GM19372 (cell line): ENCODE measurements around the gene ITPKC.
A peak's percentile ranks its signal among the peaks of the same experiment; 100 is the strongest.

ENCODE experiments used
- ATAC-seq: cut with Tn5 transposase; IDR thresholded peaks from one replicate; pipeline ENCODE4 v1.9.1; 2021; ENCODE audit warnings: mild to moderate bottlenecking, low read depth, moderate library complexity; ENCODE audit not compliant: unreplicated experiment

The ITPKC gene

GRCh38 chr19:40690050-40690692, 26.7 kb upstream of the ITPKC start, which contains the start of gene NUMBL:
Gene NUMBL, minus strand, starts transcription at chr19:40690651. Its CDS starts 168 bp downstream, at chr19:40690483.
- ATAC-seq, result peak; percentile 17

- peak; percentile 50 for ATAC-seq
Observed at GRCh38 chr19:40690693-40691420, 26.1 kb upstream of the ITPKC start.

- ATAC-seq, result no peak
Observed at GRCh38 chr19:40691421-40692211, 25.3 kb upstream of the ITPKC start.

GRCh38 chr19:40692212-40692551, 24.7 kb upstream of the ITPKC start:
- ATAC-seq, result no peak

GRCh38 chr19:40693150-40693788, 23.6 kb upstream of the ITPKC start:
- ATAC-seq, result no peak

- no peak for ATAC-seq
Observed at GRCh38 chr19:40693896-40694295, 23.0 kb upstream of the ITPKC start.

GRCh38 chr19:40695881-40696280, 21.0 kb upstream of the ITPKC start:
- ATAC-seq, result no peak

GRCh38 chr19:40697007-40697406, 19.9 kb upstream of the ITPKC start:
- no peak for ATAC-seq

GRCh38 chr19:40700083-40700482, 16.8 kb upstream of the ITPKC start:
- ATAC-seq, result no peak

GRCh38 chr19:40701758-40702157, 15.2 kb upstream of the ITPKC start:
- no peak for ATAC-seq

GRCh38 chr19:40702337-40703012, 14.4 kb upstream of the ITPKC start:
- ATAC-seq, result no peak

- ATAC-seq, result no peak
Observed at GRCh38 chr19:40703029-40703755, 13.7 kb upstream of the ITPKC start.

- ATAC-seq, result no peak
Observed at GRCh38 chr19:40704491-40705361, 12.2 kb upstream of the ITPKC start.

GRCh38 chr19:40705362-40705651, 11.6 kb upstream of the ITPKC start:
- ATAC-seq, result no peak

- ATAC-seq, result no peak
Observed at GRCh38 chr19:40705950-40706619, 10.8 kb upstream of the ITPKC start.

GRCh38 chr19:40707615-40708014, 9.3 kb upstream of the ITPKC start:
- no peak for ATAC-seq

GRCh38 chr19:40709817-40710216, 7.1 kb upstream of the ITPKC start:
- no peak for ATAC-seq

GRCh38 chr19:40713939-40714338, 3.0 kb upstream of the ITPKC start:
- no peak for ATAC-seq
